ENCODE results near the gene PGBD2.
A peak's percentile ranks its signal among the peaks of the same experiment; 100 is the strongest.

Gene PGBD2

GRCh38 chr1:248861616-248862015 is 44.4 kb upstream of the PGBD2 start:
- H3K4me3 ChIP-seq (ENCODE audit: control insufficient read depth, low read depth, low read length) = no peak overlapping the region
- no peak for TF ChIP-seq CTCF (IDR thresholded peaks at IDR 0.05; ENCODE audit: control insufficient read depth, insufficient read depth, low read depth, low read length, missing control alignments)
- DNase-seq (ENCODE audit: low read depth) = no peak

GRCh38 chr1:248862695-248862997 is 43.4 kb upstream of the PGBD2 start:
- no peak for TF ChIP-seq CTCF (IDR thresholded peaks at IDR 0.05; ENCODE audit: control insufficient read depth, insufficient read depth, low read depth, low read length, missing control alignments)
- H3K4me3 ChIP-seq (ENCODE audit: control insufficient read depth, low read depth, low read length) = peak overlapping the region; percentile 60
- DNase-seq (ENCODE audit: low read depth) = no peak

- TF ChIP-seq CTCF (IDR thresholded peaks at IDR 0.05; ENCODE audit: control insufficient read depth, insufficient read depth, low read depth, low read length, missing control alignments) = no peak
- no peak for DNase-seq (ENCODE audit: low read depth)
- peak overlapping the region; percentile 60 for H3K4me3 ChIP-seq (ENCODE audit: control insufficient read depth, low read depth, low read length)
These were observed 42.8 kb upstream of the PGBD2 start for GRCh38 chr1:248862998-248863881.

GRCh38 chr1:248871837-248872401 is 34.1 kb upstream of the PGBD2 start:
- DNase-seq (ENCODE audit: low read depth) = no peak
- no peak for TF ChIP-seq CTCF (IDR thresholded peaks at IDR 0.05; ENCODE audit: control insufficient read depth, insufficient read depth, low read depth, low read length, missing control alignments)
- H3K4me3 ChIP-seq (ENCODE audit: control insufficient read depth, low read depth, low read length) = peak overlapping the region; percentile 11; the same call in 1 of the 2 replicates

GRCh38 chr1:248872752-248873408 is 33.2 kb upstream of the PGBD2 start:
- H3K4me3 ChIP-seq (ENCODE audit: control insufficient read depth, low read depth, low read length) = peak overlapping the region; percentile 78
- TF ChIP-seq CTCF (IDR thresholded peaks at IDR 0.05; ENCODE audit: control insufficient read depth, insufficient read depth, low read depth, low read length, missing control alignments) = no peak
- no peak for DNase-seq (ENCODE audit: low read depth)

- peak; percentile 87 for DNase-seq (ENCODE audit: low read depth)
These were observed 32.5 kb upstream of the PGBD2 start for GRCh38 chr1:248873409-248873992.

More at GRCh38 chr1:248873409-248873992, 32.5 kb upstream of the PGBD2 start:
- no peak for TF ChIP-seq CTCF (IDR thresholded peaks at IDR 0.05; ENCODE audit: control insufficient read depth, insufficient read depth, low read depth, low read length, missing control alignments)
- H3K4me3 ChIP-seq (ENCODE audit: control insufficient read depth, low read depth, low read length) = peak overlapping the region; percentile 78
